B cell (primary cell): ENCODE measurements around the gene MOB3B. TPM values are rescaled to one million over a fixed set of nuclear protein-coding genes. Genes with fewer than 3 reads are reported as not detected.

ENCODE experiments used
- ATAC-seq: fragments of 200-7000 bp; cut with Tn5 transposase; one replicate; pipeline ENCODE4 v1.10.0; 2021; ENCODE audit warnings: low read depth, mild to moderate bottlenecking, moderate number of reproducible peaks, moderate library complexity
- CTCF ChIA-PET: fragments of 350-600 bp; sonication (Branson Sonifier 250); formaldehyde crosslinking; loops from one replicate; lab custom pipeline; 2021; ENCODE audit warnings: antibody characterized with exemption, inconsistent platforms; lab: Charles Lee
- POLR2A ChIA-PET: fragments of 350-600 bp; sonication (Branson Sonifier 250); formaldehyde crosslinking; loops from one replicate; lab custom pipeline; 2021; ENCODE audit warnings: antibody characterized with exemption; lab: Charles Lee
- DNase-seq: peaks from one replicate; pipeline ENCODE4 v3.0.0; 2013
- H2AFZ ChIP-seq: 2 replicates; pipeline ENCODE4 v1.6.1; 2012; ENCODE audit warnings: mild to moderate bottlenecking, low read depth, low read length; ENCODE audit not compliant: insufficient read depth, poor library complexity, severe bottlenecking
- H3K27ac ChIP-seq, 2 donors: 1 replicate in 1 of 2; 2 replicates in 1 of 2; pipeline ENCODE4 v1.5.1; 2012 to 2013; ENCODE audit warnings: low read length in 2 of 2, mild to moderate bottlenecking in 2 of 2, moderate library complexity in 1 of 2
- H3K27me3 ChIP-seq, 4 experiments: fragments of 200-600 bp in 1 of 4; sonication (generic) in 1 of 4; replicated peaks in 1 of 4; 1 replicate in 2 of 4; 2 replicates in 2 of 4; pipeline versions ENCODE4 v1.6.1 to v1.7.0; 2013 to 2016; ENCODE audit warnings: low read length in 3 of 4, mild to moderate bottlenecking in 2 of 4, mixed read lengths in 1 of 4, moderate library complexity in 1 of 4; ENCODE audit not compliant: insufficient read depth in 4 of 4, control insufficient read depth in 3 of 4; ENCODE audit errors: control extremely low read depth in 1 of 4
- H3K36me3 ChIP-seq, 2 experiments: replicated peaks in 1 of 2; 1 replicate in 1 of 2; 2 replicates in 1 of 2; pipeline versions ENCODE4 v1.6.1 to v1.7.1; 2013; ENCODE audit warnings: low read length in 1 of 2; ENCODE audit not compliant: insufficient read depth in 2 of 2, control insufficient read depth in 1 of 2; ENCODE audit errors: control extremely low read depth in 1 of 2, extremely low read depth in 1 of 2
- H3K4me1 ChIP-seq, 2 donors: fragments of 200-600 bp in 1 of 2; sonication (generic) in 1 of 2; 1 replicate in 1 of 2; 2 replicates in 1 of 2; pipeline versions ENCODE4 v1.5.1 to v1.6.1; 2013 to 2017; ENCODE audit warnings: low read length in 2 of 2; ENCODE audit not compliant: control insufficient read depth in 2 of 2, insufficient read depth in 2 of 2
- H3K4me2 ChIP-seq: replicated peaks from 2 replicates; pipeline ENCODE3; 2012; ENCODE audit warnings: mild to moderate bottlenecking, low read depth, low read length; ENCODE audit not compliant: poor library complexity, severe bottlenecking
- H3K4me3 ChIP-seq, 5 experiments: fragments of 200-600 bp in 1 of 5; sonication (generic) in 1 of 5; 1 replicate in 3 of 5; 2 replicates in 2 of 5; pipeline versions ENCODE4 v1.5.1 to v1.7.0; 2011 to 2016; ENCODE audit warnings: low read length in 4 of 5, mild to moderate bottlenecking in 4 of 5, low read depth in 2 of 5, control low read depth in 1 of 5, moderate library complexity in 1 of 5; ENCODE audit not compliant: insufficient read depth in 1 of 5; ENCODE audit errors: control extremely low read depth in 1 of 5, extremely low read depth in 1 of 5
- H3K79me2 ChIP-seq: fragments of 200-600 bp; sonication (generic); one replicate; pipeline ENCODE4 v1.6.0; 2016; ENCODE audit warnings: low read length; ENCODE audit not compliant: control insufficient read depth, insufficient read depth
- H3K9ac ChIP-seq: fragments of 200-600 bp; sonication (generic); 2 replicates; pipeline ENCODE4 v1.6.1; 2017; ENCODE audit warnings: mild to moderate bottlenecking, low read length, moderate library complexity
- H3K9me3 ChIP-seq, 3 donors: one replicate each; pipeline versions ENCODE4 v1.6.1 to v1.7.1; 2013; ENCODE audit warnings: low read length in 2 of 3; ENCODE audit not compliant: control insufficient read depth in 2 of 3, insufficient read depth in 1 of 3; ENCODE audit errors: control extremely low read depth in 1 of 3
- H4K20me1 ChIP-seq: 2 replicates; pipeline ENCODE4 v1.6.0; 2012; ENCODE audit warnings: mild to moderate bottlenecking, low read length; ENCODE audit not compliant: insufficient read depth, control insufficient read depth, poor library complexity, severe bottlenecking
- H3K27ac Mint-ChIP-seq: one replicate; pipeline ENCODE4 v1.8.0; 2021; ENCODE audit warnings: mixed read lengths
- H3K27me3 Mint-ChIP-seq: one replicate; pipeline ENCODE4 v1.8.0; 2021; ENCODE audit warnings: mixed read lengths
- H3K4me1 Mint-ChIP-seq: one replicate; pipeline ENCODE4 v1.8.0; 2021; ENCODE audit warnings: mixed read lengths
- H3K4me3 Mint-ChIP-seq: one replicate; pipeline ENCODE4 v1.8.0; 2021; ENCODE audit warnings: mixed read lengths
- H3K9me3 Mint-ChIP-seq: one replicate; pipeline ENCODE4 v1.8.0; 2022; ENCODE audit warnings: mixed read lengths; ENCODE audit not compliant: insufficient read depth
- EZH2 ChIP-seq: IDR thresholded peaks from 2 replicates; pipeline ENCODE4 v1.6.1; 2012; ENCODE audit warnings: borderline replicate concordance, low read depth, mild to moderate bottlenecking, moderate library complexity, low read length; ENCODE audit not compliant: insufficient read depth, poor library complexity, severe bottlenecking
- WGBS: methylation state at CpG from one replicate; pipeline ENCODE4 v1.1.5; 2013; ENCODE audit warnings: missing lambda C conversion rate; ENCODE audit not compliant: insufficient coverage; 5-methylcytosine and 5-hydroxymethylcytosine counted together
- intact Hi-C: fragments of 100-400 bp; cut with micrococcal nuclease; formaldehyde crosslinking; loops from one replicate; pipeline ENCODE4 v1.10.0; 2022
- polyA plus RNA-seq: library from polyadenylated mRNA; depleted of rRNA; stranded (reverse); fragments of >200 nt; gene quantifications from 2 replicates; pipeline ENCODE4 v1.2.3, GENCODE V29; 2012
- total RNA-seq, 2 donors: library from RNA; stranded (reverse); fragments of 120-200 nt in 1 of 2; gene quantifications; 1 replicate in 1 of 2; 2 replicates in 1 of 2; pipeline versions ENCODE4 v1.2.3 to v1.2.4, GENCODE V29; 2013 to 2022
- TF ChIP-seq, protein P1 (sequence below): fragments of 200-600 bp; IDR thresholded peaks from one replicate; pipeline ENCODE4 v1.8.0; 2022; ENCODE audit warnings: antibody characterized with exemption, mild to moderate bottlenecking

The MOB3B gene
- total and polyA plus RNA-seq, 2 donors (not counting 1 experiment from before 2014, with no cell fraction given), result 7.3 to 7.9 TPM

- no peak overlapping the region for H3K4me3 ChIP-seq
- H3K9me3 ChIP-seq, result no peaks in the 10 kb centered on the region
- peaks cover 0 to 6% of the 10 kb centered on the region in 2 donors for H3K4me1 ChIP-seq
- H3K27me3 ChIP-seq, result peaks cover 0 to 6% (median 3%) of the 10 kb centered on the region in 4 experiments
- H3K4me1 Mint-ChIP-seq, result peaks cover 2% of the 10 kb centered on the region
- ATAC-seq (no peak), DNase-seq (no peak)
- H3K27me3 Mint-ChIP-seq, result peaks cover 23% of the 10 kb centered on the region
- H3K4me3 Mint-ChIP-seq, result no peak overlapping the region
- H3K9me3 Mint-ChIP-seq, result no peaks in the 10 kb centered on the region
- no peak overlapping the region for H3K27ac ChIP-seq
- ChIA-PET CTCF (no interaction called here), POLR2A (no interaction called here)
- H4K20me1 ChIP-seq, result no peaks in the 10 kb centered on the region
- H3K79me2 ChIP-seq, result no peaks in the 10 kb centered on the region
- TF ChIP-seq, protein P1, sequence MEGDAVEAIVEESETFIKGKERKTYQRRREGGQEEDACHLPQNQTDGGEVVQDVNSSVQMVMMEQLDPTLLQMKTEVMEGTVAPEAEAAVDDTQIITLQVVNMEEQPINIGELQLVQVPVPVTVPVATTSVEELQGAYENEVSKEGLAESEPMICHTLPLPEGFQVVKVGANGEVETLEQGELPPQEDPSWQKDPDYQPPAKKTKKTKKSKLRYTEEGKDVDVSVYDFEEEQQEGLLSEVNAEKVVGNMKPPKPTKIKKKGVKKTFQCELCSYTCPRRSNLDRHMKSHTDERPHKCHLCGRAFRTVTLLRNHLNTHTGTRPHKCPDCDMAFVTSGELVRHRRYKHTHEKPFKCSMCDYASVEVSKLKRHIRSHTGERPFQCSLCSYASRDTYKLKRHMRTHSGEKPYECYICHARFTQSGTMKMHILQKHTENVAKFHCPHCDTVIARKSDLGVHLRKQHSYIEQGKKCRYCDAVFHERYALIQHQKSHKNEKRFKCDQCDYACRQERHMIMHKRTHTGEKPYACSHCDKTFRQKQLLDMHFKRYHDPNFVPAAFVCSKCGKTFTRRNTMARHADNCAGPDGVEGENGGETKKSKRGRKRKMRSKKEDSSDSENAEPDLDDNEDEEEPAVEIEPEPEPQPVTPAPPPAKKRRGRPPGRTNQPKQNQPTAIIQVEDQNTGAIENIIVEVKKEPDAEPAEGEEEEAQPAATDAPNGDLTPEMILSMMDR, result no peak
- no peak for TF ChIP-seq EZH2
- H3K36me3 ChIP-seq, result no peaks in the 10 kb centered on the region
- intact Hi-C loops, result no loop called here
- no peak overlapping the region for H3K4me2 ChIP-seq
- H3K27ac Mint-ChIP-seq, result no peak overlapping the region
- WGBS, result 94% methylated on average over 4 of the region's 7 CpGs
- H3K9ac ChIP-seq, result no peak overlapping the region
- no peak overlapping the region for H2AFZ ChIP-seq
Measured at GRCh38 chr9:27282269-27282668, 247.3 kb downstream of the MOB3B start.

DNA sequence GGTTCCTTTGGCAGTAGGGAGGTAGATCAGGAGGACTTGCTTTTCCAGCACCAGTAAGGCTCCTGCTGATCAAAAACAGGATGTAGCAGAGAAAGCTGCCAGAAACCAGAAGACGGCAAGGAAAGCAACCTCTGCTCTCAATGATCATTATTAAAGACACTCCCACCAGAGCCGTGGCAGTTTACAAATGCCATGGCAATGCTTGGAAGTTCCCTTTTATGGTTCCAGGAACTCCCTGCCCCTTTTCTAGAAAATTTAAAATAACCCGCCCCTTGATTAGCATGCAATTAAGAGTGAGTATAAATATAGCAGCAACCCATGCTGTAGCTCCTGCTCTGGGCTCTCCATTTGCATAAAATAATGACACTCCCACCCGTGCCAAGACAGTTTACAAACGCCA is 248.8 kb downstream of the MOB3B start:
- peaks cover 0 to 6% of the 10 kb centered on the region in 2 donors for H3K4me1 ChIP-seq
- no peak overlapping the region for H3K27ac ChIP-seq
- DNase-seq (no peak), ATAC-seq (no peak)
- H3K4me3 ChIP-seq, result no peak overlapping the region
- no peak overlapping the region for H3K4me3 Mint-ChIP-seq
- H3K4me1 Mint-ChIP-seq, result peaks cover 4% of the 10 kb centered on the region
- no peaks in the 10 kb centered on the region for H3K9me3 ChIP-seq
- peak overlapping the region; percentile 26 for H3K4me2 ChIP-seq
- H3K9me3 Mint-ChIP-seq, result no peaks in the 10 kb centered on the region
- no peak overlapping the region for H2AFZ ChIP-seq
- no peak for TF ChIP-seq EZH2
- TF ChIP-seq, protein P1, result no peak
- H3K27ac Mint-ChIP-seq, result no peak overlapping the region
- WGBS, result 0% methylated on average over 2 of the region's 5 CpGs
- POLR2A ChIA-PET, result no interaction called here
- peaks cover 0 to 6% (median 3%) of the 10 kb centered on the region in 4 experiments for H3K27me3 ChIP-seq
- peaks cover 16% of the 10 kb centered on the region for H3K27me3 Mint-ChIP-seq
- no peaks in the 10 kb centered on the region for H3K36me3 ChIP-seq
- no peaks in the 10 kb centered on the region for H4K20me1 ChIP-seq
- no peak overlapping the region for H3K9ac ChIP-seq
- H3K79me2 ChIP-seq, result no peaks in the 10 kb centered on the region
- CTCF ChIA-PET, result no interaction called here
- intact Hi-C loops, result no loop called here
